Ramos (cell line): Measurements from ENCODE around the gene CA5A.
"Not testable (repeated sequence)": the region's sequence is repeated elsewhere in the genome, so short reads cannot be mapped to it uniquely, and the experiment has no call there.

Source experiments
- in situ Hi-C: fragments of 300-500 bp; cut with MboI; formaldehyde crosslinking; loops from one replicate; pipeline ENCODE4 v1.14.3; 2022; ENCODE audit warnings: low sequenced_read_pairs; ENCODE audit not compliant: unreplicated experiment

The CA5A gene

DNA sequence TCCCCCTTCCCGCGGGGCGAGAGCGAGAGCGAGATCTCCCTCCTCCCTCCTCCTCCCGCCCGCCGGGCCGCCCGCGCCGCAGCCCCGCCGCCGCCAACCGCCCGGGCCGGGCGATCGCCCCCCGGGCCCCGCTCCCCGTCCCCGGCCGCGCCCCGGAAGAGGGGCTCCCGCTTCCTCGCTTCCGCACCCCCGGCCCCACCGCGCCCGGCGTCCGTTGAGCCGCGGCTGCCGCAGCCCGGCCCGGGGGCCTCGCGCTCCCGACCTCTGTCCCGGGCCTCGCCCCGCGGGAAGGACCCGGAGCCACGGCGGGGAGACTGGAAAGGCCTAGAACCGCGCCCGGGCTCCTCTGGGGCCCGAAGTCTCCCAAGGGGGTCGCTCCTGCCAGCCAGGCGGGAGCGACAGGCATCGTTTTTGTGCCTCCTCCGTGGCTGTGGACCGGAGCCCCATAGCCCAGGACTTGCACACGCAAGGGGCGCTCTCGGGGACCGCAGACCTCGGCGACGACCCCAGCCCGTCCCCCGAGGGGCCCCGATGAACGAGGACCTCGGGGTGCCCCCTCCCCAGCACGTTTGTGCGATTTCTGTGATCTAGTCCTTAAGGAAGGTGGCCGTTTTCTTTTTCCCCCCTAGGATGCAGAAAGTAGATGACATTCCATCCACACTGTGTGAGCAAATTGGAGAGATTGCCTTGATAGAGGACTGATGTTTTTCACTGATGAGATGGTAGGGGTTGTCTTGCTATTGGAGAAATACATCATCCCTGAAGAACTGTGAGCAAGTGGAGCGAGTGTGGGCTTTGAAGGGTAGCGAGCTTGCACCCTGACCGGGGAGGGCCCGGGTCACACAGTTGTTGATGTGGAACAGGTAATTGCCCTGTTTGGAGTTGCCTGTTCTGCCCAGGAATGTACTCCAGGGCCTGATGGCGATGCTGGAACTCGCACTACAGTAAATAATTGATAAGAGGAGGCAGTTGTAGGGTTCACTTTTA, 15.5 kb upstream of the CA5A start:
- in situ Hi-C loops = loop anchor here (25.0 kb wide), 1 partner anchor 1285 kb away; no protein-coding TSS in a partner anchor

DNA sequence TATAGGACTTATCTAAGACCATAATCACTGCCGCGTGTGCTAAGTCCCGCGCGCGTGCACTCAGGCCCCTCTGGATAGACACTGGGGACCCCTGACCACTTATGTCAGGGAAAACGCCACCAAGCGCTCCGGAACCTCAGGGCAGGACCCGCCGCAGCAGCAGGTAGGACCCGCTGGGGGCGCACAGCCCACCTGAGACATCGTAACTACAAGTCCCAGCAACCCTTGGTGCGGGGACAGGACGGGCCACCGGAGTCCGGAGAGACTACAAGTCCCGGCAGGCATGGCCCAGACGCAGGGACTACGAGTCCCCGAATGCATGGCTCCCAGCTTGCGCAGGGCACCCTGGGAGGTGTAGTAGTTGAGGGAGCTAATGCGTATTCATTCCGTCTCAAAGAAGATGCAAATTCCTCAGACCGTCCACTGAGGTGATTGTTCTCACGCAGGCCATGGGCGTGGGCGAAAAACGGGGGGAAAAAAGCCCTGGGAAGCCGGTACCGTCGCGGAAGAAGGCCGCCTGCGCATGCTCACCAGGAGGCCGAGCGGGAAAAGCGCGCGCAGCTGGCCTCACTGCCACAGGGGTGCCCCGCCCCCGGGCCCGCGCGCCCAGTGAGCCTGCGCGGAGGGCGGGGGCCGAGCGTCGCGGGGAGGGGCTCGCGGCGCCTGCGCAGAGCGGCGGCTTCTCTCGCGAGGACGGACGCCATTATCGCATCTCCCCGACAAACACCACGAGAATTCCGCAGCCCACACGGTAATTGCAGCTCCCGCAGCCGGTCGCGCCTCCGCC, 14.6 kb upstream of the CA5A start, which contains the start of gene BANP:
Gene BANP, plus strand, starts transcription at position 670 of the 787 bp plus-strand sequence. CDS start 23,682 bp downstream, outside the sequence.
- in situ Hi-C loops = loop anchor here (25.0 kb wide), 1 partner anchor 1286 kb away; no protein-coding TSS in a partner anchor

DNA sequence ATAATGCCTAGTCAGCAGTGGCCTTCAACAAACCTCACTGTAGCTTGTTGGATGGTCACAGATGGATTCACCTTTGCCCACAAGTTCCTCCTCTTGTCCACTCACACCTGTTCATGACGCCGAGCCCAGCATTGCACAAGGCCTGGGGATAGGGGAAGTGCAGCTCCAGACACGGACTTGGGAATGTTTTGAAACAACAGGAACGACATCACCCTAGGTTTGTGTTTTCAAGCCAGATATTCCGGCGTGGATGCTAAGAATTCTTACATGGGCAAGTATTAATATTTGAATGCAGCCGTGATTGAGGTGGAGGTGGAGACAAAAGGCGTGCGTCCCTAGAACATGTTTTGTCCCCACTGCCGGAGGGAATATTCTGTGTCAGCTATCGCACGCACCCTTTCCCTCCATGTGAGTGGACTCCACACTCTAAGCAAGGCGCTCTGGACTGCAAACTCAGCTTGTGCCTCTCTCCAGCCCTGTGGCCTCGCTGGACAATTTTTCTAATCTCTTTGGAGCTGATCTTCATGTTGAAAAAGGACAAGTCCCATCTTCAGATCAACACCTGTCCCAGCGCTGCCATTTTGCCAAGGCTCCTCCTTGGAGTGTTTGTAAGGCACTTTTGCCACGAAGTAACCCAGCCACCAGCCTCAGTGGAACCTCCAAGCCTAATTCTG, 12.9 kb upstream of the CA5A start:
- in situ Hi-C loops = no loop called here

DNA sequence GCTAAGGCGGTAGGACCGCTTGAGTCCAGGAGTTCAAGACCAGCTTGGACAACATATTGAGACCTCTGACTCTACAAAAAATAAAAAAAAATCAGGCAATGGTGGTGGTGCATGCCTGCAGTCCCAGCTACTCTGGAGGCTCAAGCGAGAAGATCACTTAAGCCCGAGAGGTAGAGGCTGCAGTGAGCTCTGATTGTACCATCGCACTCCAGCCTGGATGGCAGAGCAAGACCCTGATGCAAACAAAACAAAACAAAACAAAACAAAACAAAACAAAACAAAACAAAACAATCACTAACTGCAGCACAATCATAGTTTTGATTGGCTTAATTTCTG, 12.4 kb upstream of the CA5A start:
- in situ Hi-C loops = no loop called here

DNA sequence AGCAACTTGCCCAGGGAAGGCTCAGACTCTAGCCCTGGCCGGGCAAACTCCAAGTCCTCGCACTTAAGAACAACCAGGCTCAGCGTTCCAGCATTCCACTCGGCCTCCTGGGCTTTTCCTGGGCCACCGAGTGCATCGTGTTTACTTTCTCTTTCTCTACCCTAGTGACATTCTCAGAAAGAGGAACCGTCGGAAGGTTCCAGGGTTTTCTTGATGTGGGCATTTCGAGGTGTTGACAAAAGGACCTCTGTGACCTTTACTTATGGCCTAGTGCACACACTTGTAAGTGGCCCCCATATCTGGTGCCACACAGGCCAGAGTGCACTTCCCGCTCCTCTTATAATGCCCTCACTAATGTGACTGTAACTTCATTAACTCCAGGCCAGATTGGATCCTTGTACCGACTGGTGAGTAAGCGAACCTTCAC, 11.8 kb upstream of the CA5A start:
- in situ Hi-C loops = no loop called here

DNA sequence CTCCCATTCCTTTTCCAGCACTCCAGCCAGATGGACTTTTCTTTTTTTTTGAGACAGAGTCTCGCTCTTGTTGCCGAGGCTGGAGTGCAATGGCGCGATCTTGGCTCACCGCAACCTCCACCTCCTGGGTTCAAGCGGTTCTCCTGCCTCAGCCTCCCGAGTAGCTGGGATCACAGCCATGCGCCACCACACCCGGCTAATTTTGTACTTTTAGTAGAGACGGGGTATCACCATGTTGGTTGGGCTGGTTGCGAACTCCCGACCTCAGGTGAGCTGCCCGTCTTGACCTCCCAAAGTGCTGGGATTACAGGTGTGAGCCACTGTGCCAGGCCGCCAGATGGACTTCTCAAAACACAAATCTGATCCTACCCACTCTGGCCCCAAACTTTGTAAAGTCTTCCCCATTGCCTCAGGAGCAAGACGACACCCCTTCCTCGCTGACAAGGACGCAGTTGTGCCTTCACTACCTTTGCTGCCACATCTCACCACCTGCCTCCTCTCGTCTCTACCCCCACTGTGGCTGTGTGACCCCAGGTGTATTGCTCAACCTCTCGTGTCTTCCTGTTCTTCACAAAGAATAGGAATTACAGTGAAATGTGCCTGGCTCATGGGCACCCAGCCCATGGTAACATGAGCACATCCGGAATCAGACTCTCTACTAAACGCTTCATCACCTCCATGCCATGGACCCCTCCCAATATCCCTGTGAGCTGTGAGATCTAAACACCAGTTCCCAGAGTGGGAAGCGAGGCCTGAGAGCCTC, 11.2 kb upstream of the CA5A start:
- in situ Hi-C loops = no loop called here

DNA sequence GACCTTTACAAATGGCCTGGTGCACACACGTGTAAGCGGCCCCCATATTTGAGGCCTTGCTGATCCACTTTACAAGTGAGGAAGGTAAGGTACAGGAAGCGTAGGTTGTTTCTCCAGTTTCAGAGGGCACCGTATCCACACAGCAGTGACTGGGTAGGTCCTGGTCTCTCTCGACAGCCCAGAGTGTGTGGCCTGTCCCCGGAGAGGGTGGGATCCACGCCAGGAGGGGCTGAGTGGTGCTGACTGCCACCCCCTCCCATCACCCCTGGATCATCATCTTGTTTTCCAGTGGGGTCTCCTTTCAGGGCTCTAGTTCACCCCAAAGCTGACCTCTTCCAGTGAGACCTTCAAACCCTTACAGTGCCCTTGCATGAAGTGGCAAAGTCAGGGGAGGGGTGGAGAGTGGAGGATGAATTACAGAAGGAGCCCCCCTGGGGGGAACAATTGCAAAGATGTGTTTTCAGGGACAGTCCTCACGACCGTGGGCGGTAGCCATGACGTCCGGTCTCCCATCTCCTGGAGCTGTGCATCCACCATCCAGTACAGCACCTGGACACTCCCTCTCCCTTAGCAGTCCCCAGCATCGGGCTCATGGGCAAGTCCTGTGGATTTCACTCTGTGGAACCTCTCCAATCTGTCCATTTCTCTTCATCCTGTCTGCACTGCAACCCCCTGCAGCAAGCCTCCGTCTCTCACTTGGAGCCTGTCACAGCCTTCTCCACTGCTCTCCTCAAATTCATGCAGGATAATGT, 10.4 kb upstream of the CA5A start:
- in situ Hi-C loops = no loop called here

DNA sequence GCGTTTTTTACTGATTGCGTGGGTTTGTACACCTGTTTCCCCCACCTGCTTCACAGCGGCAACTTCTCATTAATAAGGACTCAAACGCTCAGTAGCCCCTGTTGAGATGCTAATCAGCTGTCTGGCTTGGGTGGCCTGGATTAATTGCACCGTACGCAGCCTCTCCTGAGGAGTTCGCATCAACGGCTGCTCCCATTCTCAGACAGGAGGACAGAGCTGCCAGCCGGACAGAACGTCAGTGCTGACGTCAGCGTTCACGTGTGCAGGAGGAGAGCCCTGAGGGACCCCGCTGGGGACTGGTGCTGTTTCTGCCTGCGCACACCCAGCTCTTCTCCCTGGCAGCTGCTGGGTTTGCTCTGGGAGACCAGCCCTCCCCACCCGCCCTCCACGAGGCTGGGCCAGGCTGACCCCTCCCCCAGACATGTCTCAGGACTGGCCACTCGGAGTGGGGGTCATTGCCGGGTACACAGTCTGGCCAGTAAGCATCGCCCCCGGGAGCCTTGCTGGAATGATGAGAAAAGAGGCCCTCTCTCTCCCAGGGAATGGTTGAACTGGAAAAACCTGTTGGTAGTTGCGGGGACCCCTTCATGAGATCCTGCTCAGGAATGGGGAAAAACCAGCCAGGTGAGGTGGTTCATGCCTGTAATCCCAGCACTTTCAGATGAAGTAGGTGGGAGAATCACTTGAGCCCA, 9.2 kb upstream of the CA5A start:
- in situ Hi-C loops = no loop called here

DNA sequence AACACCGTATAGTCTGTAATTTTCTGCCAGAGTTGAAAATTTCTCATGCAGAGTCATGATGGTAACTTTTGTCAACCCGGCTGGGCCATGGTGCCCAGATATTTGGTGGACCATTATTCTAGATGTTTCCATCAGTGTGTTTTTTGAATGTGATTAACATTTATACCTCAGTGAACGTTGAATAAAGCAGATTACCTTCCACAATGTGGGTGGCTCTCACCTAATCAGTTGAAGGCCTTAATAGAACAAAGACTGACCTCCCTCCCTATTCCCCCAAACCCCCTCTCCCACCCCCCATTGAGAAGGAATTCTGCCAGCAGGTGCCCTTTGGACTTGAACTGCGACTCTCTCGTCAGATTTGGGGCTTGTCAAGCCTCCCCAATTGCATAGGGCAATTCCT, 6.4 kb upstream of the CA5A start:
- in situ Hi-C loops = no loop called here

DNA sequence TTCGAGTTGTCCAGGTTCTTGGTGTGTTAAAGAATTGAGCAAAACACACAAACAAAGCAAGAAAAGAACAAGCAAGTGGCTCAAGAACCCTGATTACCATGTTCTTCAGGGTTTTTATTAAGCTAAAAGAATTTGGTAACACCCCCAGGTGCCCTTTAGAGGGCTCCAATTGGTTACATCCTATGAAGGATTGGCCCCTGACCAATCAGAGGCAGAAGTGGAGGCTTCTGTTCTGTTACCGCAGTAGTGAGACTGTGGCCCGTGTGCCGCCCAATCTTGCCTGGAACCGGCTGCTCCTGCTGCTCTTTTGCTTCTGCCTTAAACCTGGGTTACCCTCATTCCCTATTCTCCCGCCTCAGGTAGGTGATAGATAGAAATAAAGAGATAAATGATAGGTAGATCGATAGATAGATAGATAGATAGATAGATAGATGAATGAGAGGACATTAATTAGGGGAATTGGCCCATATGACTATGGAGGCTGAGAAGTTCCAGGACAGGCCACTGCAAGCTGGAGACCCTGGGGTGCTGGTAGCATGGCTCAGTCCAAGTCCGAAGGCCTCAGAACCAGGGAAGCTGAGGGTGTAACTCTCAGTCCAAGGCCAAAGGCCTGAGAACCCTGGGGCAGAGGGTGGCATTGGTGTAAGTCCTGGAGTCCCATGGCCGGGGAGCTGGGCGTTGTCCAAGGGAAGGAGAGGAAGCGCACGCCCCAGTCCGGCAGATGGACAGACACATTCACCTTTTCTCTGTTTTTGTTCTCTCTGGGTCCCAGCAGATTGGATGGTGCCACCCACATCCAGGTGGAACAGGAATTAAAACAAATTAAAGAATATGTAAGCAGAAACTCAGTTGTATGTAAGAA, 3.5 kb upstream of the CA5A start:
- in situ Hi-C loops = no loop called here

DNA sequence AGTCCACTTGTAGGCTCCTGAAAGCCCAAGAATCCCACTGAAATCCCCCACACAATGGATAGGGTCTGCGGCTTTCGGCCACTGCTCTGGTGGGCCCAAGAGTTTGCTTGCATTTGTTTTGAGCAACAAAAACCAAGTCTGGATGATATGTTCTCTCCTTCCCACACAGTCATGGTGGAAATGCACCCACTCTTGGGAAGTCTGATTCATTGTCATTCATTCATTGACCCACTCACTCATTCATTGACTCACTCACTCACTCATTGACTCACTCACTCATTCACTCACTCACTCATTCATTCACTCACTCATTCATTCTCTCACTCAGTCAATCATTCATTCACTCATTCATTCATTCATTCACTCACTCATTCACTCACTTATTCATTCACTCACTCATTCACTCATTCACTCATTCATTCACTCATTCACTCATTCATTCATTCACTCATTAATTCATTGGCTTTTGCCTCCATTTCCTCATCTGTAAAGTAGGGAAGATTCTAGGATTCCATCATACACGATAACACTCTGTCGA, 2.2 kb upstream of the CA5A start:
- in situ Hi-C loops = no loop called here

DNA sequence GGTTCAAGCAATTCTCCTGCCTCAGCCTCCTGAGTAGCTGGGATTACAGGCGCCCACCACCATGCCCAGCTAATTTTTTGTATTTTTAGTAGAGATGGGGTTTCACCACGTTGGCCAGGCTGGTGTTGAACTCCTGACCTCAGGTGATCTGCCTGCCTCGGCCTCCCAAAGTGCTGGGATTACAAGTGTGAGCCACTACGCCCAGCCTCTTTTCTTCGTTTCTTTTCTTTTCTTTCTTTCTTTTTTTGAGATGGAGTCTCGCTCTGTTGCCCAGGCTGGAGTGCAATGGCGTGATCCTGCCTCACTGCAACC, 858 bp upstream of the CA5A start:
- in situ Hi-C loops = not testable (repeated sequence)

DNA sequence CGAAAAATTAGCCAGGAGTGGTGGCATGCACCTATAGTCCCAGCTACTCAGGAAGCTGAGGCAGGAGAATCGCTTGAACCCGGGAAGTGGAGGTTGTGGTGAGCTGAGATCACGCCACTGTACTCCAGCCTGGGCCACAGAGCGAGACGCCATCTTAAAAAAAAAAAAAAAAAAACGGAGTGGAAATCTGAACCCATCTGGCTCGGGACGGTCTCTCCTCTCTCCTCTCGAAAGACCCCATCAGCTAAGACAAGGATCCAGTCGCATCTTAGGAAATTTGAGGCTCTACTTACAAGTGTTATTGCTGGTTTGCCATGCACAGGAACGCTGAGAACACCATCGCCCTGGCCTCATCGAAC, 334 bp downstream of the CA5A start:
- in situ Hi-C loops = not testable (repeated sequence)

DNA sequence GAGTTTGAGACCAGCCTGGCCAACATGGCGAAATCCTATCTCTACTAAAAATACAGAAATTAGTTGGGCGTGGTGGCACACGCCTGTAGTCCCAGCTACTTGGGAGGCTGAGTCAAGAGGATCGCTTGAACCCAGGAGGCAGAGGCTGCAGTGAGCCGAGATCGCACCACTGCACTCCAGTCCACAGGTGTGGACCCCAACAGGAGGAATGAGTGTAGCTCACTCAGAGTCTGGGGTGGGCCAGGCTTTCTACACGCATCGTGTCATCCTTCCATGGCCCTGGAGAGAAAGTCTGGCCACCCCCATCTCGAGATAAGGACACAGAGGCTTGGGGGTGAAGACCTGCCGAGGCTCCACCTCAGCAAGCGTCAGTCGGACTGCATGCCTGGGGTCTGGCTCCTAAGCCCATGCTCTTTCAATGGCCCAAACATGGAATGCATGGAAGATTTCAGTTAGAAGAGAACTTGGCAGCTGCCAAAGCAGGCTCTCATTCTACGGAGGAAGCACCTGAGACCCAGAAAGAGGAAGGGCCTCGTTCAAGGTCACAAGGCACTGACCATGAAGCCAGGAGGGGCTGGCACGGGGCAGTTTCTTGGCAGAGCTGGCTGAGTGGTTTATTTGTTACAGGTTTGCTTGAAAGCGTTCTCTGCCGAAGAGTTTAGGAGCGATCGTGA, 1.4 kb downstream of the CA5A start:
- in situ Hi-C loops = not testable (repeated sequence)

DNA sequence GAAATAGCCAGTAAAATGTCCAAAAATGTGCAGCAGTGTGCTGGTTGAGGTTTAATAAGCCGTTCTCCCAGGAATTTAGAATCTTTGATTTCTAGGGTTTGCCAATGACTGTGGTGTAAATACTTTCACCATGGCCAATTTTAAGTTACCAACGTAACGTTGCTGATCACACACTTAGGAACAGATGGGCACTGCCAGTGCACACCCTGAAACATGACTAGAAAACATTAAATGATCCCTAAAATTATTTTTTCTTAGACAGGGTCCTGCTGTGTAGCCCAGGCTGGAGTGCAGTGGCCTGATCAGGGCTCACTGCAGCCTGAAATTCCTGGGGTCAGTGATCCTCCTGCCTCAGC, 3.2 kb downstream of the CA5A start:
- in situ Hi-C loops = no loop called here

DNA sequence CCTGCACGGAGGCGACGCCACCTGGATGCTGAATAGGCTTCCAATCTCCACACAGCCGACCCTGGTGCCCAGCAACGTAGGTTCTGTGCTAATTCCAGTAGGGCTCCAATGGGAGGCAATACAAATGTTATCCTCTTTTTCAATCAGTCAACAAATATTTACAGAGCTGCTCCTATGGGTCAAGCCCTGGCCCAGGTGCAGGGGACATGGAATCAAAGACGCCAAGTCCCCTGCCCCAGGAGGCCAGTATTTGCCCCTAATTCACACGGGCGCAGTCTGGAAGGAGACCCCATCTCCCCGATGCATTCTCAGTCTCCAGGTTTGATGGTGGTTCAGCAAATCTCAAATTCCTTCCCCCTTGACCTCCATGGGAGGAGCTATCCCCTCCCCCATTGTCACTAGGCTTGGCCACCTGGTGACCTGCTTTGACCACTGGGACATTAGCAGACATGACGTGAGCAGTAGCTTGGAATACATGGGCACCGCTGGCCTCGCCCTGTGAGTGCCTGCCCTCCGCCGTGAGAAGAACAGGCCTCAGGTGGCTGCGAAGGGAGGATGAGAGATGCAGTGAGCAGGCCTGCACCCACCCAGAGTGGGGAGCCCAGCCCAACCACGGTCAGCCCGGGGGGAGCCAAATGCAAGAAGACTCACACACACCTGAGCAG, 3.7 kb downstream of the CA5A start:
- in situ Hi-C loops = not testable (repeated sequence)

DNA sequence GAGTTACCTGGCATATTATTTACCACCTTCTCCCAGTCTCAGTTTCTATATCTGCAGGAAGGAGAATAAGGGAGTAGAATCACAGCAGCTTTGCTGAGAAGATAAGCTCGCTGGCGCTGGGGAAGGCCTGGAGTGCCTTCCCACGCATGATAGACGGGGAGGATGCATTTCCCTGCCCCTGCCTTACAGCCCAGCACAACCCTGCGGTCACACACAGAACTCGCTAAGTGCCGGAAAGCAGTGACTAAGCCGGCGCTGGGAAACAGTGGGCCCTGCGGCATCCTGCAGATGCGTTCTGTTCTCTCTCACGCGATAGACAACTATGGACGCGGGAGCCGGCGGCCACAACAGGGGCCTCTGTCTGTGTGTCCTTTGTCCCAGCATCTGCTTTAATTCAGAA, 4.8 kb downstream of the CA5A start:
- in situ Hi-C loops = no loop called here
